A673 (cell line): ENCODE data around the gene POU3F1. TPM values are rescaled to one million over a fixed set of nuclear protein-coding genes. Genes with fewer than 3 reads are reported as not detected.

Experiments used
- BruUV-seq: library from RNA; stranded (reverse); fragments of 400-500 nt; replicated peaks from 2 replicates; lab custom pipeline; 2021; lab: Mats Ljungman, UMichigan
- CTCF ChIA-PET: fragments of 300-600 bp; sonication (Branson Sonifier 250); formaldehyde crosslinking; loops from one replicate; lab custom pipeline; 2022; ENCODE audit warnings: antibody characterized with exemption; lab: Charles Lee
- POLR2A ChIA-PET: fragments of 300-600 bp; sonication (Branson Sonifier 250); formaldehyde crosslinking; loops from one replicate; lab custom pipeline; 2022; ENCODE audit warnings: antibody characterized with exemption; ENCODE audit not compliant: low non-redundant PET; lab: Charles Lee
- DNase-seq: peaks from one replicate; pipeline ENCODE4 v3.0.0-alpha.2; 2015; ENCODE audit warnings: low spot score
- H3K27ac ChIP-seq: fragments of 200-600 bp; sonication (generic); 2 replicates; pipeline ENCODE4 v1.5.1; 2016; ENCODE audit warnings: mixed run types, low read depth, mild to moderate bottlenecking, mixed read lengths, antibody characterized with exemption, low read length; ENCODE audit not compliant: poor library complexity, severe bottlenecking
- H3K27me3 ChIP-seq: fragments of 200-600 bp; sonication (generic); replicated peaks from 2 replicates; pipeline ENCODE4 v1.6.1; 2017; ENCODE audit warnings: mixed run types, low read depth, mild to moderate bottlenecking, mixed read lengths, antibody characterized with exemption, low read length; ENCODE audit not compliant: insufficient read depth, poor library complexity
- H3K36me3 ChIP-seq: fragments of 200-600 bp; sonication (generic); 2 replicates; pipeline ENCODE4 v1.6.1; 2016; ENCODE audit warnings: mixed run types, mild to moderate bottlenecking, mixed read lengths, antibody characterized with exemption, low read length; ENCODE audit not compliant: insufficient read depth, poor library complexity, severe bottlenecking
- H3K4me1 ChIP-seq: fragments of 200-600 bp; sonication (generic); 2 replicates; pipeline ENCODE4 v1.6.1; 2017; ENCODE audit warnings: mixed run types, mild to moderate bottlenecking, mixed read lengths, antibody characterized with exemption, low read length; ENCODE audit not compliant: insufficient read depth, poor library complexity, severe bottlenecking
- H3K4me3 ChIP-seq: fragments of 200-600 bp; sonication (generic); 2 replicates; pipeline ENCODE4 v1.5.1; 2016; ENCODE audit warnings: low read depth, mixed run types, mild to moderate bottlenecking, mixed read lengths, low read length; ENCODE audit not compliant: poor library complexity, severe bottlenecking
- H3K9me3 ChIP-seq: fragments of 200-600 bp; sonication (generic); 2 replicates; pipeline ENCODE4 v1.6.1; 2016; ENCODE audit warnings: mixed run types, low read depth, mild to moderate bottlenecking, mixed read lengths, antibody characterized with exemption, low read length; ENCODE audit not compliant: poor library complexity, severe bottlenecking
- EZH2 ChIP-seq: fragments of 200-600 bp; sonication (generic); IDR thresholded peaks from 2 replicates; pipeline ENCODE4 v1.6.1; 2017; ENCODE audit warnings: borderline replicate concordance, low read depth, mild to moderate bottlenecking, mixed read lengths, antibody characterized with exemption, low read length; ENCODE audit not compliant: poor library complexity, severe bottlenecking
- intact Hi-C: fragments of 100-400 bp; cut with micrococcal nuclease; formaldehyde crosslinking; loops from one replicate; pipeline ENCODE4 v1.10.0; 2022; ENCODE audit not compliant: unreplicated experiment
- total RNA-seq: library from RNA; stranded (reverse); gene quantifications from 2 replicates; pipeline ENCODE4 v1.2.3, GENCODE V29; 2021
- TF ChIP-seq, protein P1 (sequence below): fragments of 300-800, 200-600 bp; sonication (generic); conservative IDR thresholded peaks from 2 replicates; pipeline ENCODE4 v1.5.1; 2017; ENCODE audit warnings: low read depth, mild to moderate bottlenecking, antibody characterized with exemption, low read length, moderate library complexity, mixed read lengths

POU3F1 gene
- total RNA-seq, 1 experiment from 2014 or later = 92.9 TPM

DNA sequence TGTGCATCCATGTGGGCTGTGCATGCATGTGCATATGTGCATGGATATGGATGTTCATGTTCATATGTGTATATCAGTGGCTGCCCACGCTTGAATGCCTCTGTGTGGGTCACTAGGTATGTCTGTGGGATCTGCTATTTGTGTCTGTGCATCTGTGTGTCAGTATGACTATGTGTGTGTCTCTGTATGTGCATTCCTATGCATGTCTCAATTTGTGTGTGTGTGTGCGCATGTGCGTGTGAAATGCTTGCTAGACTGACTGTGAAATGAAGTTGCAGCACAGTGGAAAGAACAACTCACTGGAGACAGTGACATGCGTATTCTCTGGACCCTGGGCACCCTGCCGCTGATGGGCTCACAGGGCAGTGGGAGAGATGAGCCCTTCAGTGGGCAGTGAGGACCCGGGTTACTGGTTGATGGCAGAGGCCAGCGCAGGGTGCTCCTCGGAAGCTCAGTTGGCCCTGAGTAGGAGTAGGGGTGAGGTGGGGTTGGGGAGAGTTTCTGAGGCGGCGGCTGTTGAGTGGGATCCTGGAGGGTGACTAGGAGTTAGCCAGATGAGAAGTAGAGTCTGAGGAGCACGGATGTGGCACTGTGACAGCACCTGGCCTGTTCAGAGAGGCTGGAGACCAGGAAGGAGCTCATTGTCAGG is 43.2 kb upstream of the POU3F1 start:
- DNase-seq = no peak
- BruUV-seq = no TSS peak
- intact Hi-C loops = no loop called here
- no peaks in the 10 kb centered on the region for H3K27me3 ChIP-seq
- H3K36me3 ChIP-seq = no peaks in the 10 kb centered on the region
- H3K4me1 ChIP-seq = peaks cover 39% of the 10 kb centered on the region
- no peak overlapping the region for H3K27ac ChIP-seq
- CTCF ChIA-PET = no interaction called here
- no peaks in the 10 kb centered on the region for H3K9me3 ChIP-seq
- H3K4me3 ChIP-seq = no peak overlapping the region
- TF ChIP-seq, protein P1, sequence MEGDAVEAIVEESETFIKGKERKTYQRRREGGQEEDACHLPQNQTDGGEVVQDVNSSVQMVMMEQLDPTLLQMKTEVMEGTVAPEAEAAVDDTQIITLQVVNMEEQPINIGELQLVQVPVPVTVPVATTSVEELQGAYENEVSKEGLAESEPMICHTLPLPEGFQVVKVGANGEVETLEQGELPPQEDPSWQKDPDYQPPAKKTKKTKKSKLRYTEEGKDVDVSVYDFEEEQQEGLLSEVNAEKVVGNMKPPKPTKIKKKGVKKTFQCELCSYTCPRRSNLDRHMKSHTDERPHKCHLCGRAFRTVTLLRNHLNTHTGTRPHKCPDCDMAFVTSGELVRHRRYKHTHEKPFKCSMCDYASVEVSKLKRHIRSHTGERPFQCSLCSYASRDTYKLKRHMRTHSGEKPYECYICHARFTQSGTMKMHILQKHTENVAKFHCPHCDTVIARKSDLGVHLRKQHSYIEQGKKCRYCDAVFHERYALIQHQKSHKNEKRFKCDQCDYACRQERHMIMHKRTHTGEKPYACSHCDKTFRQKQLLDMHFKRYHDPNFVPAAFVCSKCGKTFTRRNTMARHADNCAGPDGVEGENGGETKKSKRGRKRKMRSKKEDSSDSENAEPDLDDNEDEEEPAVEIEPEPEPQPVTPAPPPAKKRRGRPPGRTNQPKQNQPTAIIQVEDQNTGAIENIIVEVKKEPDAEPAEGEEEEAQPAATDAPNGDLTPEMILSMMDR = no peak
- TF ChIP-seq EZH2 = no peak
- POLR2A ChIA-PET = interaction anchor here (0.6 kb wide), 1 partner anchor 13 kb away, joined by 3 read pairs; no protein-coding TSS in a partner anchor

DNA sequence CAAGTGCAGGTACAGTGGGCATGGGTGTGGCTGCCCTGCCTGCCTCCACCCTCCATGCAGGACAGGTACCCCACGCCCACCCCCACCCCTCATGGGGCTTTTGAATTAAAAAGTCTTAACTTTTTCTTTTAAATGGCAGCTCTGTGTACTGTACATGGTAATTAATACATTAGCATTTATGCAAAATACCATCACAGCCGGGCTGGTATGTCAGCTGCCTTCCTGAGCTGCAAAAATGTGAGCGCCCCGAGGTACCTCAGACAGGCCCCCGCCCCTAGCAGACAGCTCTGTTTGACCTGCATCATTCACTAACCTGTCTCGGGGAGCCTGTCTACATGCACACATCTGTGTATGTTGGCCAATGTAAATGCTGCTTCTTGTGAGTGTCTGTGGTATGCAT is 42.2 kb upstream of the POU3F1 start:
- Histone ChIP-seq H3K4me1 (peaks cover 28% of the 10 kb centered on the region), H3K9me3 (no peaks in the 10 kb centered on the region), H3K27me3 (no peaks in the 10 kb centered on the region), H3K36me3 (no peaks in the 10 kb centered on the region), H3K27ac (no peak overlapping the region), H3K4me3 (no peak overlapping the region)
- no peak for DNase-seq
- no TSS peak for BruUV-seq
- TF ChIP-seq, protein P1 = no peak
- no peak for TF ChIP-seq EZH2
- CTCF ChIA-PET = interaction anchor here (0.6 kb wide), 1 partner anchor 411 kb away, joined by 4 read pairs; no protein-coding TSS in a partner anchor
- POLR2A ChIA-PET = no interaction called here
- intact Hi-C loops = no loop called here

DNA sequence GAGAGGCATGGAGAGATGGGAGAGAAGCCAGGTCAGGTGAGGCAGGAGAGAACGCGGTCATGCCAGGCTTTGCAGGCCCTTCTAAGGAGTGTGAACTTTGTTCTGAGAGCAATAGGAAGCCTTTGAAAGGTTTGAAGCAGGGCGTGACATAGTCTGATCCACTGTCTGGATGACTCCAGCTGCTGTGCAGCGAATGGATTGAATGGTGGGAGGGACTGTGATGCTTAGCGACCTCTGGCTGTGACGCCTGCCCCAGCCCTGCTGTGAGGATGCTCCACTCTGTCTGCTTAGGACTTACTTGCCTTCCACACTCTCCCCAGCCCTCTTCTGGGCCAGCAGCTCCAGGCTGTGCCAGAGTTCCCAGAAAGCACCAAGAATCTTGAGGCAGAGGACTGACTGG is 41.8 kb upstream of the POU3F1 start:
- DNase-seq = no peak
- Histone ChIP-seq H3K4me1 (peaks cover 26% of the 10 kb centered on the region), H3K27ac (no peak overlapping the region), H3K36me3 (no peaks in the 10 kb centered on the region), H3K27me3 (no peaks in the 10 kb centered on the region), H3K4me3 (no peak overlapping the region), H3K9me3 (no peaks in the 10 kb centered on the region)
- ChIA-PET POLR2A (no interaction called here), CTCF (no interaction called here)
- intact Hi-C loops = no loop called here
- no TSS peak for BruUV-seq
- TF ChIP-seq, protein P1 = no peak
- no peak for TF ChIP-seq EZH2
